Activated CD8-positive, alpha-beta memory T cell treated with anti-CD3 and anti-CD28 coated beads for 36 hours (primary cell): ENCODE results near the gene DLX6. TPM values are rescaled to one million over a fixed set of nuclear protein-coding genes. Genes with fewer than 3 reads are reported as not detected.

Source experiments
- total RNA-seq, 2 experiments: library from RNA; stranded (reverse); gene quantifications; one replicate each; pipeline ENCODE4 v1.2.3, GENCODE V29; 2021

DLX6 gene
- total RNA-seq, 2 experiments from 2014 or later, result not detected

Other genes starting within 250 kb of the DLX6 start
- gene DLX5, start 19.3 kb downstream of the DLX6 start, total RNA-seq, result not detected
- 10 to 100 TPM; 36.5 to 37.2 TPM for gene SDHAF3, start 112.1 kb downstream of the DLX6 start, total RNA-seq